AML-193 (cell line): ENCODE results near the gene HYAL2.
"Not testable (repeated sequence)": the region's sequence is repeated elsewhere in the genome, so short reads cannot be mapped to it uniquely, and the experiment has no call there.

Source experiments
- DNase-seq, 2 experiments: peaks; one replicate each; lab custom pipeline; 2025; lab: John Stamatoyannopoulos, UW

Gene HYAL2

GRCh38 chr3:50292159-50293078 lies 30.1 kb downstream of the HYAL2 start, which contains the start of gene IFRD2:
Gene IFRD2 (minus strand): TSS chr3:50292429. CDS start chr3:50292274, 155 bp downstream.
- DNase-seq = peak; percentile 99

- DNase-seq = no peak
Measured at GRCh38 chr3:50290161-50290641, 32.3 kb downstream of the HYAL2 start.

DNA sequence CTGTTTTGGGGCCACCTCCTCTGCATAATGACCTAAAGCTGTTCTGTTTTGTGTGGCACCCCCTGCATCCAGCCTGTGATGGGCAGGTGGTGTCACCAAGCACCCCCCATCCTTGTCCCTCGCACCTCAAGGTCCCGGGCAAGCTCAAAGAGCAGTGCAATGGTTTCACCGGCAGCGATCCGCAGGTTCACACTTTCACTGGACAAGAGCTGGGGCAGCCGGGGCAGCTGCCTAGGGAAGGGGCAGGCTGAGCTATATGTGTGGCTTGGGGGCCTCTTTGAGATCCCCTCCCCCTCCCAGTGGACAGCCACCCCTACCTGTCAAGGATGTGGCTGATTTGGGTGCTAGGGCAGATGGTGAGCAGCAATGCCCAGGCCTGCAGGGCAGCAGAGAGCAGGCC lies 33.4 kb downstream of the HYAL2 start:
- DNase-seq = no peak

GRCh38 chr3:50288387-50289007 lies 34.0 kb downstream of the HYAL2 start:
- DNase-seq = no peak

DNA sequence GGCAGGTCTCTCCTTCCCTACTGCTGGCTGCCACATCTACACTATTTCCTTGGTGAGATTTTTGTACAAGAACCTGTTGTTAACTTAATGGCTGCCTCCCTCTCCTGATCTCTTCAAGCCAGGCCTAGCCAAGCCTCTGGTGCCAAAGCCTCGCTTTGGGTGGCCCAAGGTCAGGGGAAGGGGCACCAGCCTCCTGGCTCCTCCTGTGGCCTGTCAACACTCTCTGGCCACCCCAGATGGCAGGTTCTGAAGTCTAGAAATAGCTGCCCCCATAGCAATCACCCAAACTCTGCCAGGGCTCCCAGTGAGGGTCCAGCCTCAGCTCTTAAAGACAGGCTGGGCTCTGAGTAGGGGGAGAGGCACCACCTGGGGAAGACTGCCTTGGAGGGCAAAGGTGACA lies 35.3 kb downstream of the HYAL2 start:
- DNase-seq = no peak

- no peak for DNase-seq
Measured at GRCh38 chr3:50286322-50287227, 36.0 kb downstream of the HYAL2 start.

- not testable (repeated sequence) for DNase-seq
Measured at GRCh38 chr3:50284121-50284520, 38.4 kb downstream of the HYAL2 start.

GRCh38 chr3:50279255-50280016 lies 43.1 kb downstream of the HYAL2 start:
- DNase-seq = no peak

DNA sequence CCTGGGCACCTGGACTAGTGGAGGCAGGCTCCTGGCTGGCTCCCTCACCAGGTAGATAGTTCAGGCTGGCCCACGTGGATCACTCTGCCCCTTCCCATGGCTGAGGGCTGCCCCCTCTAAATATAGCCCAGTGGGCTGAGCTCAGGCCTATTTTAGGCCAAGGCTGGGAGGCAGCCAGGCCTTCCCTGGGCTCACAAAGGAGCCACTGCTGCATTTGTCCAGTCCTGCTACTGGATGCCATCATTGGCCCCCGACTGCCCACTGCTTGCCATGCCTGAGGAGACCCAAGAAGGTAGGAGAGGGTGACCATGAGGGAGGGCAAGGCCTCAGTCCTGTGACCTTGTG lies 43.7 kb downstream of the HYAL2 start, which contains the start of gene LSMEM2:
LSMEM2 (plus strand) TSS at position 208 of the 345 bp plus-strand sequence; CDS start at position 235, 27 bp downstream.
- no peak for DNase-seq

DNA sequence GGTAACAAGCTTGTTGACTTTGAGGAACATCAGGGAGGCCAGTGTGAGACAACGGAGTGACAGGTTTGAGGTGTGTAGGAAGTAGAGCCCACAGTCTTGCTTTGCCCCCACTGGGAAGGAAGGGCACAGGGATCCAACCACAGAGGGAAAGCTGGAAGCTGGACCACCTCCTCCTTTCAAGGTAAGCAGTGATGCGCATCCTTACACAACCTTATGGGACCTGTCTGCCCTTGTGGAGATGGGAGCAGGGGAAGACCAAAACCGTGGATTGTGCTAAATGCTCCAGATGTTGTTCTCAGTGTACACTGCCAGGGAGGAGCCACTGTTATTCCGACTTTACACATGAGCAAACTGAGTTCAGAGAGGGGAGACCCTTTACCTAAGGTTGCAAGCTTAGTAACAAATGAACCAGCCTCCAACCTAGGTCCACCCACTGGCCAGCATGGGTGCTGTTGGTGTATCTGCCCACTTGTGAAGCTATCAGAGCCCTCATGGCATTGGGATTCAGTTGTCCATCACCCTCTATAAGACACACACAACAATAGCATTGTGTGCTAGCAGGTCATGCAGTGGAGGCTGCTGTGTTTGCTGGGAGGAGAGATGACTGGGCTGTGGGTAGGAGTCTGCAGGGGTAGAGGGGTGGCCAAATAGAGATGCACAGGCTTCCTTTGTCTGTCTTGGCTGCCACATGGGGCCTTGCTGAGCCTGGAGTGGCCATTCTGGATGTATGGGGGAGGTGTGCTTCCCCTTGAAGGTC lies 44.2 kb downstream of the HYAL2 start:
- DNase-seq = no peak

DNA sequence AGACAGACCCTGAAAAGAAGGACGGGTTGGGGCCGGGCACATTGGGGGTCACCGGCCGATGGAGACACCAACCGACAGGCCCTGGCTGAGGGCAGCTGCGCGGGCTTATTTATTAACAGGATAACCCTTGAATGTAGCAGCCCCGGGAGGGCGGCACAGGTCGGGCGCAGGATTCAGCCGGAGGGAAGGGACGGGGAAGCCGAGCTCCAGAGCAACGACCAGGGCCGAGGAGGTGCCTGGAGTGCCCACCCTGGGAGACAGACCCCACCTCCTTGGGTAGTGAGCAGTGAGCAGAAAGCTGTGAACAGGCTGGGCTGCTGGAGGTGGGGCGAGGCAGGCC lies 45.8 kb downstream of the HYAL2 start:
- no peak for DNase-seq

GRCh38 chr3:50275996-50276761 lies 46.4 kb downstream of the HYAL2 start:
- DNase-seq = no peak

- no peak for DNase-seq
Measured at GRCh38 chr3:50275141-50275995, 47.2 kb downstream of the HYAL2 start.

- peak; percentile 86 to 87 for DNase-seq
Measured at GRCh38 chr3:50274371-50275104, 48.0 kb downstream of the HYAL2 start.

- DNase-seq = no peak
Measured at GRCh38 chr3:50273689-50274065, 48.9 kb downstream of the HYAL2 start.

GRCh38 chr3:50272911-50273688 lies 49.4 kb downstream of the HYAL2 start:
- peak; percentile 74 to 90 for DNase-seq

DNA sequence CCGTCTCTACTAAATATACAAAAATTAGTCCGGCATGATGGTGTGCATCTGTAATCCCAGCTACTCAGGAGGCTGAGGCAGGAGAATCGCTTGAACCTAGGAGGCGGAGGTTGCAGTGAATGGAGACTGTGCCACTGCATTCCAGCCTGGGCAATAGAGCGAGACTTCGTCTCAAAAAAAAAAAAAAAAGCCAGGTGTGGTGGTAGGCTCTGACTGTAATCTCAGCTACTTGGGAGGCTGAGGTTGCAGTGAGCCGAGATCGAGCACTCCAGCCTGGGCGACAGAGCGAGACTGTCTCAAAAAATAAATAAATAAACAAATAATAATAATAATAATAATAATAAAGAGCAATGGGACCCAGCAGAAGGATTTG lies 50.0 kb downstream of the HYAL2 start:
- not testable (repeated sequence) for DNase-seq
